ENCODE measurements around the gene NELL2.
A peak's percentile ranks its signal among the peaks of the same experiment; 100 is the strongest.
"Not testable (repeated sequence)": the region's sequence is repeated elsewhere in the genome, so short reads cannot be mapped to it uniquely, and the experiment has no call there.

The NELL2 gene

GRCh38 chr12:44780221-44780790 is 95.8 kb downstream of the NELL2 start:
- Mint-ChIP-seq H3K27ac (no peak overlapping the region), H3K4me3 (no peak overlapping the region), H3K27me3 (ENCODE audit: low read depth) (no peaks in the 10 kb centered on the region), H3K4me1 (ENCODE audit: low read depth) (no peaks in the 10 kb centered on the region), H3K9me3 (peaks cover 6% of the 10 kb centered on the region), H3K36me3 (ENCODE audit: low read depth) (peaks cover 4% of the 10 kb centered on the region)
- no peak for DNase-seq (ENCODE audit: low spot score)

GRCh38 chr12:44779766-44780165 is 96.3 kb downstream of the NELL2 start:
- H3K9me3 Mint-ChIP-seq, result peaks cover 6% of the 10 kb centered on the region

GRCh38 chr12:44778863-44779262 is 97.3 kb downstream of the NELL2 start:
- no peaks in the 10 kb centered on the region for H3K27me3 Mint-ChIP-seq (ENCODE audit: low read depth)
- H3K4me1 Mint-ChIP-seq (ENCODE audit: low read depth), result no peaks in the 10 kb centered on the region
- H3K36me3 Mint-ChIP-seq (ENCODE audit: low read depth), result peaks cover 4% of the 10 kb centered on the region
- H3K9me3 Mint-ChIP-seq, result peaks cover 6% of the 10 kb centered on the region
- H3K4me3 Mint-ChIP-seq, result no peak overlapping the region
- DNase-seq (ENCODE audit: low spot score), result no peak
- H3K27ac Mint-ChIP-seq, result no peak overlapping the region

More at GRCh38 chr12:44779766-44780165, 96.3 kb downstream of the NELL2 start:
- H3K4me3 Mint-ChIP-seq, result no peak overlapping the region
- H3K4me1 Mint-ChIP-seq (ENCODE audit: low read depth), result no peaks in the 10 kb centered on the region
- H3K27me3 Mint-ChIP-seq (ENCODE audit: low read depth), result no peaks in the 10 kb centered on the region
- peaks cover 4% of the 10 kb centered on the region for H3K36me3 Mint-ChIP-seq (ENCODE audit: low read depth)
- no peak for DNase-seq (ENCODE audit: low spot score)
- H3K27ac Mint-ChIP-seq, result no peak overlapping the region

- Mint-ChIP-seq H3K27ac (no peak overlapping the region), H3K4me1 (ENCODE audit: low read depth) (no peaks in the 10 kb centered on the region), H3K9me3 (peaks cover 6% of the 10 kb centered on the region), H3K4me3 (no peak overlapping the region), H3K27me3 (ENCODE audit: low read depth) (no peaks in the 10 kb centered on the region), H3K36me3 (ENCODE audit: low read depth) (peaks cover 4% of the 10 kb centered on the region)
- DNase-seq (ENCODE audit: low spot score), result no peak
Measured at GRCh38 chr12:44777044-44777443, 99.1 kb downstream of the NELL2 start.

- no peaks in the 10 kb centered on the region for H3K27me3 Mint-ChIP-seq (ENCODE audit: low read depth)
- H3K4me3 Mint-ChIP-seq, result no peak overlapping the region
- no peaks in the 10 kb centered on the region for H3K4me1 Mint-ChIP-seq (ENCODE audit: low read depth)
- no peak overlapping the region for H3K27ac Mint-ChIP-seq
- no peak for DNase-seq (ENCODE audit: low spot score)
- H3K9me3 Mint-ChIP-seq, result peaks cover 1% of the 10 kb centered on the region
- peaks cover 4% of the 10 kb centered on the region for H3K36me3 Mint-ChIP-seq (ENCODE audit: low read depth)
Measured at GRCh38 chr12:44775901-44776300, 100.2 kb downstream of the NELL2 start.

- H3K4me1 Mint-ChIP-seq (ENCODE audit: low read depth), result no peaks in the 10 kb centered on the region
- peaks cover 3% of the 10 kb centered on the region for H3K36me3 Mint-ChIP-seq (ENCODE audit: low read depth)
- H3K27ac Mint-ChIP-seq, result no peak overlapping the region
- no peak overlapping the region for H3K4me3 Mint-ChIP-seq
- no peaks in the 10 kb centered on the region for H3K27me3 Mint-ChIP-seq (ENCODE audit: low read depth)
- peak; percentile 12 for DNase-seq (ENCODE audit: low spot score)
- no peaks in the 10 kb centered on the region for H3K9me3 Mint-ChIP-seq
Measured at GRCh38 chr12:44774815-44775411, 101.2 kb downstream of the NELL2 start.

- DNase-seq (ENCODE audit: low spot score), result no peak
- Mint-ChIP-seq H3K27ac (no peak overlapping the region), H3K4me3 (no peak overlapping the region), H3K36me3 (ENCODE audit: low read depth) (no peaks in the 10 kb centered on the region), H3K9me3 (no peaks in the 10 kb centered on the region), H3K4me1 (ENCODE audit: low read depth) (no peaks in the 10 kb centered on the region), H3K27me3 (ENCODE audit: low read depth) (no peaks in the 10 kb centered on the region)
Measured at GRCh38 chr12:44771485-44772021, 104.6 kb downstream of the NELL2 start.

- no peaks in the 10 kb centered on the region for H3K36me3 Mint-ChIP-seq (ENCODE audit: low read depth)
- H3K27ac Mint-ChIP-seq, result no peak overlapping the region
- no peaks in the 10 kb centered on the region for H3K27me3 Mint-ChIP-seq (ENCODE audit: low read depth)
- H3K9me3 Mint-ChIP-seq, result no peaks in the 10 kb centered on the region
- no peak overlapping the region for H3K4me3 Mint-ChIP-seq
- no peak for DNase-seq (ENCODE audit: low spot score)
- no peaks in the 10 kb centered on the region for H3K4me1 Mint-ChIP-seq (ENCODE audit: low read depth)
Measured at GRCh38 chr12:44765796-44766195, 110.3 kb downstream of the NELL2 start.

GRCh38 chr12:44763021-44763420 is 113.1 kb downstream of the NELL2 start:
- no peak for DNase-seq (ENCODE audit: low spot score)
- no peaks in the 10 kb centered on the region for H3K36me3 Mint-ChIP-seq (ENCODE audit: low read depth)
- H3K4me3 Mint-ChIP-seq, result no peak overlapping the region
- no peak overlapping the region for H3K27ac Mint-ChIP-seq
- no peaks in the 10 kb centered on the region for H3K27me3 Mint-ChIP-seq (ENCODE audit: low read depth)
- H3K4me1 Mint-ChIP-seq (ENCODE audit: low read depth), result no peaks in the 10 kb centered on the region
- H3K9me3 Mint-ChIP-seq, result no peaks in the 10 kb centered on the region

- Mint-ChIP-seq H3K9me3 (no peaks in the 10 kb centered on the region), H3K27ac (no peak overlapping the region), H3K4me3 (no peak overlapping the region), H3K27me3 (ENCODE audit: low read depth) (no peaks in the 10 kb centered on the region), H3K4me1 (ENCODE audit: low read depth) (no peaks in the 10 kb centered on the region), H3K36me3 (ENCODE audit: low read depth) (no peaks in the 10 kb centered on the region)
- DNase-seq (ENCODE audit: low spot score), result no peak
Measured at GRCh38 chr12:44759289-44759688, 116.8 kb downstream of the NELL2 start.

GRCh38 chr12:44750468-44750867 is 125.6 kb downstream of the NELL2 start:
- Mint-ChIP-seq H3K27ac (no peak overlapping the region), H3K4me3 (no peak overlapping the region), H3K4me1 (ENCODE audit: low read depth) (peaks cover 2% of the 10 kb centered on the region), H3K9me3 (no peaks in the 10 kb centered on the region), H3K27me3 (ENCODE audit: low read depth) (no peaks in the 10 kb centered on the region), H3K36me3 (ENCODE audit: low read depth) (no peaks in the 10 kb centered on the region)
- no peak for DNase-seq (ENCODE audit: low spot score)

GRCh38 chr12:44749566-44749965 is 126.5 kb downstream of the NELL2 start:
- Mint-ChIP-seq H3K36me3 (ENCODE audit: low read depth) (no peaks in the 10 kb centered on the region), H3K27me3 (ENCODE audit: low read depth) (no peaks in the 10 kb centered on the region), H3K27ac (no peak overlapping the region), H3K4me1 (ENCODE audit: low read depth) (peaks cover 2% of the 10 kb centered on the region), H3K4me3 (no peak overlapping the region), H3K9me3 (no peaks in the 10 kb centered on the region)
- no peak for DNase-seq (ENCODE audit: low spot score)

- Mint-ChIP-seq H3K9me3 (no peaks in the 10 kb centered on the region), H3K27ac (no peak overlapping the region)
- no peak for DNase-seq (ENCODE audit: low spot score)
Measured at GRCh38 chr12:44748950-44749468, 127.1 kb downstream of the NELL2 start.

GRCh38 chr12:44741292-44741980 is 134.7 kb downstream of the NELL2 start:
- not testable (repeated sequence) for H3K4me1 Mint-ChIP-seq (ENCODE audit: low read depth); H3K27me3 Mint-ChIP-seq (ENCODE audit: low read depth); H3K36me3 Mint-ChIP-seq (ENCODE audit: low read depth); H3K4me3 Mint-ChIP-seq; DNase-seq (ENCODE audit: low spot score); H3K9me3 Mint-ChIP-seq; H3K27ac Mint-ChIP-seq

More at GRCh38 chr12:44748950-44749468, 127.1 kb downstream of the NELL2 start:
- H3K27me3 Mint-ChIP-seq (ENCODE audit: low read depth), result no peaks in the 10 kb centered on the region
- H3K36me3 Mint-ChIP-seq (ENCODE audit: low read depth), result no peaks in the 10 kb centered on the region
- no peak overlapping the region for H3K4me3 Mint-ChIP-seq
- peaks cover 2% of the 10 kb centered on the region for H3K4me1 Mint-ChIP-seq (ENCODE audit: low read depth)
